Aorta (tissue), 5 donors: ENCODE results near the gene PACSIN1. TPM values are rescaled to one million over a fixed set of nuclear protein-coding genes. Genes with fewer than 3 reads are reported as not detected.
A peak's percentile ranks its signal among the peaks of the same experiment; 100 is the strongest.
"Not testable (repeated sequence)": the region's sequence is repeated elsewhere in the genome, so short reads cannot be mapped to it uniquely, and the experiment has no call there.

Experiments used
- ATAC-seq: fragments of 200-7000 bp; cut with Tn5 transposase; one replicate; pipeline ENCODE4 v1.9.1; 2022; ENCODE audit warnings: moderate library complexity; ENCODE audit not compliant: low FRiP score
- DNase-seq, 2 donors: peaks; one replicate each; pipeline ENCODE4 v3.0.0-alpha.2; 2020
- H3K27ac ChIP-seq, 2 donors: one replicate each; pipeline ENCODE4 v1.5.1; 2013; ENCODE audit warnings: low read length in 2 of 2, mild to moderate bottlenecking in 2 of 2, moderate library complexity in 2 of 2, control low read depth in 1 of 2, inconsistent platforms in 1 of 2, low read depth in 1 of 2
- H3K27me3 ChIP-seq, 2 donors: one replicate each; pipeline ENCODE4 v1.6.1; 2013; ENCODE audit warnings: control low read depth in 1 of 2, low read length in 1 of 2, mild to moderate bottlenecking in 1 of 2, moderate library complexity in 1 of 2; ENCODE audit not compliant: insufficient read depth in 2 of 2, control insufficient read depth in 1 of 2
- H3K36me3 ChIP-seq, 2 donors: one replicate each; pipeline ENCODE4 v1.6.1; 2013; ENCODE audit warnings: control low read depth in 1 of 2, low read length in 1 of 2, mild to moderate bottlenecking in 1 of 2; ENCODE audit not compliant: insufficient read depth in 2 of 2, control insufficient read depth in 1 of 2
- H3K4me1 ChIP-seq, 2 donors: one replicate each; pipeline ENCODE4 v1.6.1; 2013; ENCODE audit warnings: low read length in 2 of 2, control low read depth in 1 of 2, mild to moderate bottlenecking in 1 of 2, moderate library complexity in 1 of 2; ENCODE audit not compliant: insufficient read depth in 2 of 2, control insufficient read depth in 1 of 2
- H3K4me3 ChIP-seq, 2 donors: one replicate each; pipeline ENCODE4 v1.5.1; 2013; ENCODE audit warnings: low read length in 2 of 2, control low read depth in 1 of 2, mild to moderate bottlenecking in 1 of 2
- H3K9me3 ChIP-seq: one replicate; pipeline ENCODE4 v1.6.1; 2013; ENCODE audit warnings: mild to moderate bottlenecking, low read length; ENCODE audit not compliant: control insufficient read depth
- WGBS, 2 donors: extraction: QIAGEN DNeasy Blood & Tissue Kit; methylation state at CpG; one replicate each; pipeline ENCODE4 v1.1.7; 2013; 5-methylcytosine and 5-hydroxymethylcytosine counted together
- intact Hi-C, 2 donors: fragments of 100-400 bp; cut with DNase I; formaldehyde crosslinking; loops; one replicate each; pipeline versions ENCODE4 v1.14.2 to v1.15.0; 2022
- polyA plus RNA-seq, 2 donors: library from polyadenylated mRNA; stranded (reverse); fragments of 200-250 nt; gene quantifications; one replicate each; pipeline ENCODE4 v1.2.3, GENCODE V29; 2013
- total RNA-seq, 2 donors: library from RNA; stranded (reverse); fragmentation: NEBNext Ultra II Directional; extraction: Animal tissue kit (Norgen Biotek cat#: 25700); gene quantifications; one replicate each; pipeline ENCODE4 v1.2.1, GENCODE V29; 2021
- donor health status: healthy with polysubstance abuse.
- donor health status: Bipolar disorder and iron deficiency.
- donor health status: DM: no; HTN: no; CAD: no.
- donor health status: DM: no; HTN: no; CAD: no.
- donor health status: DM: yes; HTN: yes; CAD: no.

PACSIN1 gene
- total and polyA plus RNA-seq, 4 donors, result 0.10 to 0.84 (median 0.10) TPM; not detected in 1

DNA sequence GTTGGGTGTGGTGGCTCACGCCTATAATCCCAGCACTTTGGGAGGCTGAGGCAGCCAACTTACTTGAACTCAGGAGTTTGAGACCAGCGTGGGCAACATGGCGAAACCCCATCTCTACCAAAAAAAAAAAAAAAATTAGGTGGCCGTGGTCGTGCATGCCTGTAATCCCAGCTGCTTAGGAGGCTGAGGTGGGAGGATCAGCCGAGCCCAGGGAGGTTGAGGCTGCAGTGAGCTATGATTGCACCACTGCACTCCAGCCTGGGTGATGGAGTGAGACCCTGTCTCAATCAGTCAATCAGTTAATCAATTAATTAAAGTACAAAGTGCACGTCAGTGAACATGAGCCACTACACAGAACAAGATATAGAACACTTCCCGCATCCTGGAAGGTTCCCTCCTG lies 21.0 kb downstream of the PACSIN1 start:
- peak in 1 of 2 donors; percentile 23 for DNase-seq
- H3K27me3 ChIP-seq, H3K36me3 ChIP-seq, H3K9me3 ChIP-seq, H3K4me1 ChIP-seq, ATAC-seq, H3K27ac ChIP-seq, intact Hi-C loops, H3K4me3 ChIP-seq: not testable (repeated sequence)
- WGBS, 2 donors, result 90 to 93% methylated on average over 8 of the region's 8 CpGs

DNA sequence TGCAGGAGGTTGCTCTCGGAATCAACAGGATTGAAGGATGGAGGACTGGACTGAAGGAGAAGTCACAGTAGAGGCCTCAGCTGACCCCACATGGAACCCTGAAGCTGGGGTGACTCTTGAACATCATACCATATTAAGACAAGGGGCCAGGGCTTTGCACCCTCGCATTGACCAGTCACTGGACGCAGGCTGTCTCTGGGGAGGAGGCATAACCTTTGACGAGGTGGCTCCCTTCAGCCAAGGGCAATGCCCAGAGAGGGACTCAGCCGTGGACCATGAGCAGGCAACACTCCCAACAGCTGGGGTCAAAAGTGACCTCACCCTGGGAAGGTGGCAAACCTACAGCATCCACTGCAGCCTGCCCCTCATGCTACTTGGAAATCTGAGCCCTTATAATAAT lies 21.7 kb downstream of the PACSIN1 start:
- DNase-seq (peak in 1 of 2 donors; percentile 44), ATAC-seq (no peak)
- Histone ChIP-seq H3K27ac (no peak overlapping the region), H3K4me1 (no peaks in the 10 kb centered on the region), H3K9me3 (no peaks in the 10 kb centered on the region), H3K27me3 (no peaks in the 10 kb centered on the region), H3K36me3 (no peaks in the 10 kb centered on the region), H3K4me3 (no peak overlapping the region)
- 76 to 90% methylated on average over 5 of the region's 5 CpGs for WGBS, 2 donors
- intact Hi-C loops, result no loop called here

DNA sequence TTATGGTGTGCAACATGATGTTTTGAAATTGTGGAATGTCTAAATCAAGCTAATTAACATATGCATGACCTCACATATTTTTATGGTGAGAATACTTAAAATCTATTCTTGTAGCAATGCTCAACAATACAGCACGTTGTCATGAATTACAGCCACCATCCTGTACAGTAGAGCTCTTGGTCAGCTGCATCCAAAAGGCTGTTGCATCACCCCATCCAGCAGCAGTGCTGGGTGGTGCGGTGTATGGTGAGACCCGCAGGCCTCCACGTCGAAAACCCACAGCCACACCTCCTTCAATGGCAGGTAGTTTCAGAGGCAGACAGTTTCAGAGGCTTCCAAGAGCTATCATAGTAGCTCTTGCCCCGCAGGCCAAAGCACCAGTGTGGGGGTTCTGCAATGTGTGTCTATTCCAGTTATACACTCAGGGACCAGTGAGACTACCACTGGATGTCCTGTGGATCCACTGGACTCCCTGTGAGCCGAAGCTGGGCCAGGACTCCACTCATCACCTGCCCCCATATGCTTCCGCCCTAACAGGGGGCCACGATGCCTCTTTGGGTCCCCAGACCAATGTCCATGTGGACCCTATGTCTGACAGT lies 23.4 kb downstream of the PACSIN1 start:
- no peak for ATAC-seq
- intact Hi-C loops, result no loop called here
- Histone ChIP-seq H3K36me3 (no peaks in the 10 kb centered on the region), H3K4me3 (no peak overlapping the region), H3K27ac (no peak overlapping the region), H3K4me1 (no peaks in the 10 kb centered on the region), H3K9me3 (no peaks in the 10 kb centered on the region), H3K27me3 (no peaks in the 10 kb centered on the region)
- 85 to 90% methylated on average over 9 of the region's 9 CpGs for WGBS, 2 donors
- DNase-seq, result peak in 1 of 2 donors; percentile 34

DNA sequence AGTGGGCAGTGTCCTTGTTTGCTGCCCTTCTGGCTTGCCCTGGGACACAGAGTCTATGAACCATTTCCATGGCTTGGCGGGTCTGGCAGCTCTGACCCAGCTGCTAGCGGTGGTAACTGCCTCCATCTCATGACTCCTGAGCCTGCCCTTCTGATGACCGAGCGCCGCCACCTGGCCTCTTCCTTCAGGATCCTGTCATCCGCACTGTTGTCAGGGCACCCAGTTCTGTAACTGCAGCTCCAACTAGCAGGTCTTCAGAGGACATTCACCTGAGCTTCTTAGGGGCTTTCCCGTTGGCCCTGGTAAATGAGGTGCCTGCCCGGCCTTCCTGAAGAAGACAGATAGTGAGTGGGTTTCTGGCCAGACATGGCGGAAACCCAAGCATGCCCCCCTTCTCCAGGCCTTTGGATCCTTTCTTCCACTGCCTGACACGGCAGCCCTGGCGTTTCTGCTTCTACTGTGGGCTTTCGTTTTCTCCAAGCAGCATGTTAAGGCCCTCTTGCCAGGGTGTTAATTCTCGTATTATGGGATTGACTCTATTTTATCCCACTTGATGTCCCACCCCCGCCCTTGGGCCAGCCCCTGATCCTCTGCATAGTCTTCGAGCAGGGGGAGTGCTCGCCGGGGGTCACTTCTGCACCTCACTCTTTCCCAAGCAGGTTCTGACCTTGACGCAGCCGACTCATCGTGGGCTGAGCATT lies 24.7 kb downstream of the PACSIN1 start:
- no peaks in the 10 kb centered on the region for H3K4me1 ChIP-seq
- no peaks in the 10 kb centered on the region for H3K36me3 ChIP-seq
- no peaks in the 10 kb centered on the region for H3K27me3 ChIP-seq
- intact Hi-C loops, result no loop called here
- ATAC-seq (no peak), DNase-seq (peak in 1 of 2 donors; percentile 42)
- H3K27ac ChIP-seq, result no peak overlapping the region
- H3K4me3 ChIP-seq, result no peak overlapping the region
- 87 to 89% methylated on average over 20 of the region's 20 CpGs for WGBS, 2 donors
- no peaks in the 10 kb centered on the region for H3K9me3 ChIP-seq

DNA sequence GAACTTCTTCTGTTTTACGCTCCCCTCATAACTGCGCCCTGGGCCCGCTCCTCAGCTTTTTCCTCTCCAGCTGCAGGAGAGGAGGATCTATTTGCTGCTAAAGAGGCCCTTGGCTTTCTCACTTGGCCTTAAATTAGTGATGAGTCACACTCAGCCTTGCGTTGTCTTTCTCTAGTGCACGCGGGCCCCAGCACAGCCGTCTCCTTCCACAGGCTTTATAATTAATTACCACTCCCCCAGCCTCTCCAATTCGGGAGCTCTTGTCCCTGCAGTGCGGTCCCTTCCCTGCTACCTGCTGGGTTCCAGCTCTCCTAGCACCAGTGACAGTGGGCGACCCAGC lies 25.2 kb downstream of the PACSIN1 start:
- Histone ChIP-seq H3K36me3 (no peaks in the 10 kb centered on the region), H3K4me3 (no peak overlapping the region), H3K4me1 (no peaks in the 10 kb centered on the region), H3K27ac (no peak overlapping the region), H3K27me3 (no peaks in the 10 kb centered on the region), H3K9me3 (no peaks in the 10 kb centered on the region)
- intact Hi-C loops, result no loop called here
- WGBS, 2 donors, result 60 to 61% methylated on average over 10 of the region's 10 CpGs
- ATAC-seq, result peak; percentile 51
- peak in 1 of 2 donors; percentile 44 for DNase-seq

DNA sequence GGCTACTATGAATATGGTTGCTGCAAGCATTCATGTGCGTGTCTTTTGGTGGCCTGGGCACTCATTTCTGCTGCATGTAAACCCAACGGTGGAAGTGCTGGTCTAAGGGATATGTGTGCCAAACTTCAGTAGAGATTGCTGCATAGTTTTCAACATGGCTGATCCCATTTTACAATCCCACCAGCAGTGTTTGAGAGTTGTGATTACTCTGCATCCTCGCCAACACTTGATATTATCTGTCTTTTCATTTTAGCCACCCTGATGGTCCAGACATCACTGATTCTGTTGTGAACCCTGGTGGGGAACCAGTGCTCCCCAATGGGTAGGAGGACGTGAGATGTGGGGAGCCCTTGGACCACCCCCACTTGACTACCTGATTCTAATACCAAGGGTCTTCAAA lies 27.5 kb downstream of the PACSIN1 start:
- intact Hi-C loops, result no loop called here
- H3K4me3 ChIP-seq, result no peak overlapping the region
- WGBS, 2 donors, result 81 to 82% methylated on average over 4 of the region's 4 CpGs

DNA sequence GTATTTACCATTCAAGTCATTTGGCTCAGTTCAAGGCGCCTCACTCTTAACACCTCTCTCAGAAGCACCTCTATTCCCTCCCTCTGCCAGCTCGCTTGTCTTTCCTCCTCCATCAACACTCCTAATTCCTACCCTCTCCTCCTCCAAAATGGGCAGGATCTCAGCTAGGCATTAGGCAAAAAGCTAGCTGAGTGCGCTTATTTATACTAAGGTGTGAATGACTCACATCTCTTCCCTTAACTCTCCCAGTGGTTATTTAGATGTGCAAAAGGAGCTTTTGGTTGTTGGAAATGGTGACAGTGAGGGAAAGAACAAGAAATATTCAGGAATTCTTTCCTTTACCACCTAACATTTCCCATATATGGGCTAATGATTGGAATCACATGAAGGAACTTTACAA lies 29.1 kb downstream of the PACSIN1 start:
- DNase-seq (no peak), ATAC-seq (no peak)
- H3K4me3 ChIP-seq, result no peak overlapping the region
- intact Hi-C loops, result no loop called here
- H3K27me3 ChIP-seq, result no peaks in the 10 kb centered on the region
- H3K9me3 ChIP-seq, result no peaks in the 10 kb centered on the region
- no peak overlapping the region for H3K27ac ChIP-seq
- 81 to 94% methylated on average over 3 of the region's 3 CpGs for WGBS, 2 donors
- H3K36me3 ChIP-seq, result no peaks in the 10 kb centered on the region
- no peaks in the 10 kb centered on the region for H3K4me1 ChIP-seq

More for the DNA sequence above, 27.5 kb downstream of the PACSIN1 start:
- no peaks in the 10 kb centered on the region for H3K9me3 ChIP-seq
- no peaks in the 10 kb centered on the region for H3K27me3 ChIP-seq
- H3K27ac ChIP-seq, result no peak overlapping the region
- H3K4me1 ChIP-seq, result no peaks in the 10 kb centered on the region
- ATAC-seq (no peak), DNase-seq (no peak)
- no peaks in the 10 kb centered on the region for H3K36me3 ChIP-seq

DNA sequence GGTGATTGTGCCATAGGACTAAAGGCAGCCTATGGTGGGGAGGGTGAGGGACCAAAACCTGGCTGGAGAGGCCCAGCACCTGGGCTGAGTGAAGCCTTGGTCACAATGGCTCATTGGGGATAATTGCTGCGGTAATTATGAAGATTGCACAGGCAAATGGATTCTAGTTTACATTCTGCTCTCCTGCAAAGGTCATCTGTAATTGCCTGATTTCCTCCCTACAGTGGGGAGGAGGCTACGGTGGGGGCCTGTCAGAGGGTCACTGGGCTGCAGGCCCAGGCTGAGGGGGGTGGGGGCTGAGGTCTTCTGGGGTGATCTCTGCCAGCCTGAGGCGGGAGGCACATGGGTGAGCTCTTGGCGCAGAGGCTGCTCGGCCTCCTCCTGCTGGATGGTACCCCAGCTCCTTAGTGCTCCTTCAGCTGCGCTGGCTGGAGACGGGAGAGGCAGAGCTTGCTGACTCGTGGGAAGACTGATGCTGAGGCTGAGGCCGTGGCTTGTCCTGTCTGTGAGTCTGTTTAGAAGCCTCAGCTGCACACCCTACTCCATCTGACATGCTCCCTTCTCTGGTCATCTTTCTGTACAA lies 30.3 kb downstream of the PACSIN1 start:
- Histone ChIP-seq H3K9me3 (peaks cover under 1% of the 10 kb centered on the region), H3K4me3 (no peak overlapping the region), H3K27me3 (no peaks in the 10 kb centered on the region), H3K36me3 (no peaks in the 10 kb centered on the region), H3K27ac (no peak overlapping the region), H3K4me1 (no peaks in the 10 kb centered on the region)
- peak in 1 of 2 donors; percentile 21 for DNase-seq
- no peak for ATAC-seq
- intact Hi-C loops, result no loop called here
- WGBS, 2 donors, result 69 to 71% methylated on average over 9 of the region's 9 CpGs

DNA sequence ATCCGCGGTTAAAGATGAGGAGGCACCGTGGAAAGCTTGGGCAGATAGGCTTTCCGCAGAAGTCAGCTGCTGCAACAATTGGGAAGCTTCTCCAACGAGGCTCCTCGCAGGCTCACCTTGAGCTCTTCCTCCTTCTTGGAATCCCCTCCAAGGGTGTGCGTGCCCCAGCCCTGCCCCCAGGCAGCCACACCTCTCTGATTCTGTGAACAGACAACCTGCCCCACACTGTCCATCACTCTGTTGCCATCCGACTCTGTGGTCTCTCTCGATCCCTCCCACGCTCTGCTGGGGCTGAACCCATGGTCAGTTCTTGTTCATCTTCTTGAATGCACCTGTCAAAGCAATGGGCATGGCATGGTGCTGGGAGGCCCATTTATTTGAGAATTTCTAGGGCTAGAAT lies 31.5 kb downstream of the PACSIN1 start:
- WGBS, 2 donors, result 86 to 87% methylated on average over 10 of the region's 10 CpGs
- no peaks in the 10 kb centered on the region for H3K4me1 ChIP-seq
- H3K4me3 ChIP-seq, result no peak overlapping the region
- DNase-seq, result peak in 1 of 2 donors; percentile 38
- no peak for ATAC-seq
- intact Hi-C loops, result no loop called here
- H3K36me3 ChIP-seq, result no peaks in the 10 kb centered on the region
- no peak overlapping the region for H3K27ac ChIP-seq
- no peaks in the 10 kb centered on the region for H3K27me3 ChIP-seq
- peaks cover 6% of the 10 kb centered on the region for H3K9me3 ChIP-seq
